DMS79 treated with DMSO at 0.1 percent for 48 hours (cell line): Measurements from ENCODE around the gene RREB1.

Experiments
- DNase-seq: peaks from one replicate; lab custom pipeline; 2025; lab: John Stamatoyannopoulos, UW

RREB1 gene

GRCh38 chr6:7245668-7246393 lies 138.1 kb downstream of the RREB1 start:
- no peak for DNase-seq

- no peak for DNase-seq
These were observed 138.8 kb downstream of the RREB1 start for GRCh38 chr6:7246401-7247178.

GRCh38 chr6:7247179-7247456 lies 139.4 kb downstream of the RREB1 start:
- no peak for DNase-seq

GRCh38 chr6:7247828-7248227 lies 140.1 kb downstream of the RREB1 start:
- DNase-seq = no peak

GRCh38 chr6:7249391-7249790 lies 141.6 kb downstream of the RREB1 start:
- DNase-seq = no peak

- DNase-seq = no peak
These were observed 142.3 kb downstream of the RREB1 start for GRCh38 chr6:7249946-7250643.

- no peak for DNase-seq
These were observed 143.1 kb downstream of the RREB1 start for GRCh38 chr6:7250812-7251211.

- DNase-seq = no peak
These were observed 144.0 kb downstream of the RREB1 start for GRCh38 chr6:7251646-7252260.

GRCh38 chr6:7252390-7252789 lies 144.6 kb downstream of the RREB1 start:
- no peak for DNase-seq

- no peak for DNase-seq
These were observed 147.4 kb downstream of the RREB1 start for GRCh38 chr6:7254980-7255835.

GRCh38 chr6:7255918-7256317 lies 148.2 kb downstream of the RREB1 start:
- DNase-seq = no peak

- DNase-seq = no peak
These were observed 149.0 kb downstream of the RREB1 start for GRCh38 chr6:7256785-7257184.

GRCh38 chr6:7257521-7258230 lies 149.9 kb downstream of the RREB1 start:
- DNase-seq = no peak

GRCh38 chr6:7258231-7258763 lies 150.5 kb downstream of the RREB1 start:
- DNase-seq = no peak

GRCh38 chr6:7260291-7261031 lies 152.7 kb downstream of the RREB1 start:
- no peak for DNase-seq

GRCh38 chr6:7261032-7261841 lies 153.5 kb downstream of the RREB1 start:
- peak; percentile 65 for DNase-seq

- DNase-seq = peak; percentile 33
These were observed 154.2 kb downstream of the RREB1 start for GRCh38 chr6:7261852-7262461.

- DNase-seq = no peak
These were observed 155.2 kb downstream of the RREB1 start for GRCh38 chr6:7262746-7263518.
